PC-3 (cell line): ENCODE results near the gene OTOP1. TPM values are rescaled to one million over a fixed set of nuclear protein-coding genes. Genes with fewer than 3 reads are reported as not detected.

Experiments
- ATAC-seq: fragments of 200-7000 bp; cut with Tn5 transposase; 2 replicates; pipeline ENCODE4 v1.9.1; 2020; ENCODE audit warnings: mild to moderate bottlenecking, moderate library complexity
- BruUV-seq: library from RNA; stranded (reverse); fragments of 400-500 nt; replicated peaks from 2 replicates; lab custom pipeline; 2021; lab: Mats Ljungman, UMichigan
- CTCF ChIA-PET: fragments of 300-600 bp; sonication (Branson Sonifier 250); formaldehyde crosslinking; loops from one replicate; lab custom pipeline; 2022; ENCODE audit warnings: antibody characterized with exemption; lab: Charles Lee
- POLR2A ChIA-PET: fragments of 300-600 bp; sonication (Branson Sonifier 250); formaldehyde crosslinking; loops from one replicate; lab custom pipeline; 2022; ENCODE audit warnings: antibody characterized with exemption; ENCODE audit not compliant: unreplicated experiment; lab: Charles Lee
- DNase-seq: peaks from one replicate; pipeline ENCODE4 v3.0.0-alpha.2; 2015
- H2AFZ ChIP-seq: fragments of 300-600 bp; sonication (generic); 2 replicates; pipeline ENCODE4 v1.6.0; 2016; ENCODE audit warnings: antibody characterized with exemption, low read length
- H3F3A ChIP-seq: fragments of 300-600 bp; sonication (generic); one replicate; pipeline ENCODE4 v1.6.0; 2017; ENCODE audit warnings: antibody characterized with exemption, low read length, control low read depth, mild to moderate bottlenecking; ENCODE audit not compliant: unreplicated experiment
- H3K27ac ChIP-seq: fragments of 300-600 bp; sonication (generic); 2 replicates; pipeline ENCODE4 v1.5.1; 2016; ENCODE audit warnings: mild to moderate bottlenecking, low read length
- H3K27me3 ChIP-seq: fragments of 300-600 bp; sonication (generic); 2 replicates; pipeline ENCODE4 v1.6.1; 2016; ENCODE audit warnings: low read length, mixed read lengths
- H3K36me3 ChIP-seq: fragments of 300-600 bp; sonication (generic); 2 replicates; pipeline ENCODE4 v1.6.1; 2016; ENCODE audit warnings: low read depth, mixed run types, low read length, mixed read lengths
- H3K4me1 ChIP-seq: fragments of 300-600 bp; sonication (generic); 2 replicates; pipeline ENCODE4 v1.5.1; 2016; ENCODE audit warnings: low read length; ENCODE audit not compliant: insufficient read depth
- H3K4me2 ChIP-seq: fragments of 300-600 bp; sonication (generic); 2 replicates; pipeline ENCODE4 v1.6.0; 2016; ENCODE audit warnings: low read length
- H3K4me3 ChIP-seq: fragments of 300-600 bp; sonication (generic); 2 replicates; pipeline ENCODE4 v1.5.1; 2016; ENCODE audit warnings: mild to moderate bottlenecking, low read length, mixed read lengths
- H3K79me2 ChIP-seq: fragments of 300-600 bp; sonication (generic); 2 replicates; pipeline ENCODE4 v1.6.1; 2017; ENCODE audit warnings: low read length, mixed read lengths
- H3K9ac ChIP-seq: fragments of 300-600 bp; sonication (generic); 2 replicates; pipeline ENCODE4 v1.6.0; 2016; ENCODE audit warnings: mild to moderate bottlenecking, low read length
- H3K9me2 ChIP-seq: fragments of 300-600 bp; sonication (generic); replicated peaks from 2 replicates; pipeline ENCODE4 v1.6.1; 2016; ENCODE audit warnings: mixed run types, low read length, mixed read lengths
- H3K9me3 ChIP-seq: fragments of 300-600 bp; sonication (generic); 2 replicates; pipeline ENCODE4 v1.6.1; 2016; ENCODE audit warnings: low read length, mixed read lengths
- H4K20me1 ChIP-seq: fragments of 300-600 bp; sonication (generic); 2 replicates; pipeline ENCODE4 v1.6.1; 2016; ENCODE audit warnings: low read length, mixed read lengths
- CTCF ChIP-seq: fragments of 300-600 bp; sonication (generic); conservative IDR thresholded peaks from 2 replicates; pipeline ENCODE4 v1.5.1; 2017; ENCODE audit warnings: antibody characterized with exemption, low read depth, mild to moderate bottlenecking, low read length
- EZH2 ChIP-seq: fragments of 300-600 bp; sonication (generic); IDR thresholded peaks from one replicate; pipeline ENCODE4 v1.6.1; 2017; ENCODE audit warnings: antibody characterized with exemption, mild to moderate bottlenecking, low read length; ENCODE audit not compliant: unreplicated experiment
- EZH2phosphoT487 ChIP-seq: fragments of 300-600 bp; sonication (generic); IDR thresholded peaks from 2 replicates; pipeline ENCODE4 v1.6.1; 2018; ENCODE audit warnings: mild to moderate bottlenecking, antibody characterized with exemption, low read length, borderline replicate concordance
- intact Hi-C: fragments of 100-400 bp; cut with micrococcal nuclease; formaldehyde crosslinking; loops from 2 replicates; pipeline ENCODE4 v1.9.0; 2023
- total RNA-seq: library from RNA; depleted of rRNA; stranded (reverse); fragments of >200 nt; gene quantifications from 2 replicates; pipeline ENCODE4 v1.2.3, GENCODE V29; 2014

The OTOP1 gene
- total RNA-seq, 1 experiment from 2014 or later: not detected

- CTCF ChIA-PET: no interaction called here
- H3K4me3 ChIP-seq: no peak overlapping the region
- H2AFZ ChIP-seq: no peak overlapping the region
- H4K20me1 ChIP-seq: no peaks in the 10 kb centered on the region
- DNase-seq (no peak), ATAC-seq (no peak)
- POLR2A ChIA-PET: no interaction called here
- peaks cover 17% of the 10 kb centered on the region; the same call in 1 of the 2 replicates for H3K27me3 ChIP-seq
- no peaks in the 10 kb centered on the region for H3K9me2 ChIP-seq
- H3K4me1 ChIP-seq: peaks cover 5% of the 10 kb centered on the region; the same call in 1 of the 2 replicates
- no peak overlapping the region for H3K4me2 ChIP-seq
- no peaks in the 10 kb centered on the region for H3K36me3 ChIP-seq
- no peaks in the 10 kb centered on the region for H3K9me3 ChIP-seq
- H3K79me2 ChIP-seq: no peaks in the 10 kb centered on the region
- no peak overlapping the region for H3K9ac ChIP-seq
- intact Hi-C loops: no loop called here
- no peaks in the 10 kb centered on the region for H3F3A ChIP-seq
- no TSS peak for BruUV-seq
- H3K27ac ChIP-seq: no peak overlapping the region
- no peak for TF ChIP-seq EZH2
- no peak for TF ChIP-seq EZH2phosphoT487
- no peak for TF ChIP-seq CTCF
These were observed 30.1 kb upstream of the OTOP1 start for GRCh38 chr4:4256799-4257198.

GRCh38 chr4:4254666-4255065 is 27.9 kb upstream of the OTOP1 start:
- Histone ChIP-seq H3K27me3 (peaks cover 17% of the 10 kb centered on the region; the same call in 1 of the 2 replicates), H3K27ac (no peak overlapping the region), H3F3A (no peaks in the 10 kb centered on the region), H3K4me1 (peaks cover 4% of the 10 kb centered on the region; the same call in 1 of the 2 replicates), H3K4me3 (no peak overlapping the region), H3K9me3 (no peaks in the 10 kb centered on the region), H3K9me2 (no peaks in the 10 kb centered on the region), H4K20me1 (no peaks in the 10 kb centered on the region), H3K36me3 (no peaks in the 10 kb centered on the region), H3K4me2 (no peak overlapping the region), H2AFZ (no peak overlapping the region), H3K79me2 (no peaks in the 10 kb centered on the region), H3K9ac (no peak overlapping the region)
- CTCF ChIA-PET: no interaction called here
- no peak for DNase-seq
- BruUV-seq: no TSS peak
- POLR2A ChIA-PET: no interaction called here
- intact Hi-C loops: no loop called here
- TF ChIP-seq EZH2 (no peak), EZH2phosphoT487 (no peak), CTCF (no peak)
- ATAC-seq: no peak

GRCh38 chr4:4254199-4254598 is 27.5 kb upstream of the OTOP1 start:
- no peaks in the 10 kb centered on the region for H3K9me3 ChIP-seq
- H3K4me2 ChIP-seq: no peak overlapping the region
- TF ChIP-seq EZH2phosphoT487: no peak
- TF ChIP-seq CTCF: no peak
- no peaks in the 10 kb centered on the region for H4K20me1 ChIP-seq
- ChIA-PET POLR2A (no interaction called here), CTCF (no interaction called here)
- no peak overlapping the region for H3K4me3 ChIP-seq
- H3K9ac ChIP-seq: no peak overlapping the region
- DNase-seq (no peak), ATAC-seq (no peak)
- H3K79me2 ChIP-seq: no peaks in the 10 kb centered on the region
- BruUV-seq: no TSS peak
- no peaks in the 10 kb centered on the region for H3K36me3 ChIP-seq
- H3K4me1 ChIP-seq: no peaks in the 10 kb centered on the region
- no peaks in the 10 kb centered on the region for H3F3A ChIP-seq
- intact Hi-C loops: no loop called here
- H3K27me3 ChIP-seq: peaks cover 17% of the 10 kb centered on the region; the same call in 1 of the 2 replicates
- no peaks in the 10 kb centered on the region for H3K9me2 ChIP-seq
- no peak overlapping the region for H3K27ac ChIP-seq
- H2AFZ ChIP-seq: no peak overlapping the region
